Activated effector memory CD4-positive, alpha-beta T cell treated with anti-CD3 and anti-CD28 coated beads, Interleukin-2, amount 50 U/mL, for 16 hours (primary cell): ENCODE measurements around the gene ZNF101.
A peak's percentile ranks its signal among the peaks of the same experiment; 100 is the strongest.

ENCODE experiments used
- DNase-seq: peaks from one replicate; pipeline ENCODE4 v3.0.0-alpha.2; 2020

ZNF101 gene

GRCh38 chr19:19668230-19669012 is at the start of gene ZNF101:
Gene ZNF101 (plus strand): TSS chr19:19668839. CDS start chr19:19668964, 125 bp downstream.
- peak; percentile 97 for DNase-seq

DNA sequence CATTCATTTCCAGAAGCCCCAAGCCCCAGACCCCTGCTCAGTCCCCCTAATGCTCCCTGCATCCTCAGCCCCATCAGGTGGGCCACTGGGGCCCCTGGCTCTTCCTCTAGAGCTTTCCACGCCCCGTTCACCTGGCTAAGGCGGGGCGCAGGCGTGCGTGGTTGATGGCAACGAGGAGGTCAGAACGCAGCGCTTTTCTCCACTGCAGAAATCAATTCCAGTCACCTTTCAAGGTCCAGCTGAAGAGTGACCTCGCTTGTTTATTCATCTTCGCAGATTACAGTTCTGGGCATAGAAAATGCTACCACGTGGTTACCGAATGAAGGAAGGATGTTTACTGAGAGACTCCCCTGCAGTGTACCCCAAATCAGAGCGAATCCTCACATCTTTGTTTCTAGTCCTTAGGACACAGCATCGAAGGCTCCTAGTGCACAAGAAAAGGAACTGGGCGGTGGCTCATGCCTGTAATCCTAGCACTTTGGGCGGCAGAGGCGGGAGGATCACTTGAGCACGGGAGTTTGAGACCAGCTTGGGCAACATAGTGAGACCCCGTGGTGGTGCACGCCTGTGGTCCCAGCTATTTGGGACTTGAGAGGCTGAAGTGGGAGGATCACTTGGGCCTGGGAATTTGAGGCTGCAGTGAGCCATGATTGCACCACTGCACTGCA is 49.3 kb upstream of the ZNF101 start:
- no peak for DNase-seq

DNA sequence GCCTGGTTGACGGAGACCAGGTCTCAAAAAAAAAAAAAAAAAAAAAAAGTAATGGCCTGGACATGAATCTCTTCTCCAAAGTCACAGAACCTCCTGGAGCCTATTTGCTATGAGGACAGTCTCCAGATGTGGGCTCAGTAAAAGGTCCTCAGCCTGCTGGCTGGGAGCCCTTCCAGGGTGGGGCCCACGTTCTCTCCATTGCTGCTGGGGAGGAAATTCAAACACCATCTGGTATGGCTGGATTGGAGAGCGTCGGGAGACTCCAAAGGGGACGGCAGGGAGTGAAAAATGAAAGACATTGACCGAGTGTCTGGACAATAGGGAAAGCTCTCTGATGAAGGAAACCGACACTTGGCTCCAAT is 48.8 kb upstream of the ZNF101 start:
- DNase-seq = no peak

- no peak for DNase-seq
Measured at GRCh38 chr19:19623383-19623782, 45.3 kb upstream of the ZNF101 start.

DNA sequence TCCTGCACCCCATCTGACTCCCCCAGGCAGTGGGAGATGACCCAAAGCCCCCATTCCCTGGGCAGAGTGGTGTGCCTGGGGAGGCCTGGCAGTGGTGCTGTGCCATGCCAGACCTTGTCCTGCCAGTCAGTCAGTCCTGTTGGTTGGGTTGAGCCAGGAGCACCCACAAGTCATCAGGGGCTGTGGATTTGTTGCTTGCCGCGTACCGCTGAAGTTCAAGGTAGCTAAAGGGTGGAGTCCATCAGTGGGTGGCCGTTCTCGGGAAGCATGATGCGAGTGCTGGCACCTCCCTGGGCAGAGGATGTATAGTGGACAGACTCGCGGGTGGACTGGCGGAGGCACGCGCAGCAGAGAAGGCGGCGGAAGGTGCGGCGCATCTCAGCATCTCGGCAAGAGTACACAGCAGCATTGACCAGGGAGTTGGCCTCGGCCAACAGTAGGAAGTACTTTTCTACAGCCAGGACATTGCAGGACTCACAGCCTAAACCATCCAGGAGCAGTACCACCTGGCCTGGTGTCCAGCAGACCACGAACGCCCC is 44.5 kb upstream of the ZNF101 start:
- no peak for DNase-seq

- DNase-seq = no peak
Measured at GRCh38 chr19:19626516-19627472, 41.8 kb upstream of the ZNF101 start.

DNA sequence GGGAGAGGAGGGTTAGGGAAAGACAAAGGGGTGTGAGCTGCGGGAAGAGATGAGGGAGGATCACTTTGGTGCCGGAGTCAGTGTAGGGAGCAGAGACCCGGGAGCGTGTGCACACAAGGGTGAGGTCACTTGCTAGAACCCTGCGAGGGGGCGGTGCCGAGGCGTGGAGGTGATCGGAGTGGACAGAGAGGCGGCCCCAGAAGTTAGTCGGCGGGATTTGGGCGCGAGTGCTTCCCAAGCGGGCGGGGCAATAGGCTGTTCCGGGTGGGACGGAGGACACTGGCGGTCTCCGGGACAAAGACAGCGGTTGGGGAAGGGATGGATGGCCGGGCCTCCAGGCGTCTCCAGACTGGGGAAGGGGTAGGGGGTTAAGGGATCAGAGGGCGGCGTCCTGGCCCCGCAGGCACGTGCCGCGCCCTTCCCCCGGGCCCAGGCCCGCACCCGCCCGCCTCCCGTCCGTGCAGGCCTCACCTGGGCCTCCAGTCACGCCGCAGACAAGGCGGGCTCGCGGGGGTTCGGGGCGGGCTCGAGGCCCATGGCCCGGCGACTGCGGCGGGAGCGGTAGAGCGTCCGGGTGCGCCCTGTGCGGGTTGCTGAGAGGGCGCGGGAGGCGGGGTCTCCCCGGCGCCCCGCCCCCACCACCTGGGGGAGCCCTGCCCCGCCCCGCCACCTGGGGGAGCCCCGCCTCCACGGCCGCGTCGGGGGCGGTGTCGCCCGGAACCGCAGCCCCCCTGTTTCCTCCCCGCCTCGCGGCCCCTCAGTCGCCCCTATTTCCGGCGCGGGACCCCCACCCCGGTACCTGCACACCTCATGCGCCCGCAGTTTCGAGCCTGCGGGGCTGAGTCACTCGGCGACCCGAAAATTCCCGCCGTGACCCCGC is 40.8 kb upstream of the ZNF101 start, which contains the start of gene LPAR2:
Gene LPAR2 (minus strand): TSS at position 600 of the 880 bp plus-strand sequence. CDS start 945 bp downstream, outside the sequence.
- peak; percentile 92 for DNase-seq

DNA sequence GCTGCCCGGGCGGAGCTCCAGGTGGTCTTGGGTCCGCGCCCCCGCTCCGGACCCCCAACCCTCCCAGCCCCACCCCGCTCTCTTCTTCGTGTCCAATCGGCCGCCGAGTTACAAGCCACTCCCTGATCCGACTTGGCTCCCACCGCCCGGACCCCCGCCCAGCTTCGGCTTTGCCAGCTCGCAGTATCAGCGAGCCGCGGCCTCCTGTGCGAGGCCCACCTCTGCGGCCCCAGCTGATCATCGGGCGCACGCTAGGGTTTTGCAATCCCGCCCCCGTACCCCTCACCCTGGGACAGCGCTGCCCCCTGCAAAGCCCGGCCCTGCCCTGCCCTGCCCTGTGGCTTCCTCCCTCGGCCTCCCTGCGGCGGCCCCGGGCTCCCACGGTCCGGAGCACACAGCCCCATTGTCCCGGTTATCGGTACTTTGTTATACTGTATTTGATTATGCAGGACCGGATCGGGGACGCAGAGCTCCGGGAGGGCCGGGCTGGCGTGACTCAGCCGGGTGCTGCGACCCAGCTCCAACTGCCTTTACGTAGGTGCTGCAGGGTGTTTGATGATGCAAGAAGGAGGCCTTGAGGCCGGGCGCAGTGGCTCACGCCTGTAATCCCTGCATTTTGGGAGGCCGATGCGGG is 40.0 kb upstream of the ZNF101 start:
- DNase-seq = peak; percentile 82

GRCh38 chr19:19630062-19630414 is 38.6 kb upstream of the ZNF101 start:
- no peak for DNase-seq

DNA sequence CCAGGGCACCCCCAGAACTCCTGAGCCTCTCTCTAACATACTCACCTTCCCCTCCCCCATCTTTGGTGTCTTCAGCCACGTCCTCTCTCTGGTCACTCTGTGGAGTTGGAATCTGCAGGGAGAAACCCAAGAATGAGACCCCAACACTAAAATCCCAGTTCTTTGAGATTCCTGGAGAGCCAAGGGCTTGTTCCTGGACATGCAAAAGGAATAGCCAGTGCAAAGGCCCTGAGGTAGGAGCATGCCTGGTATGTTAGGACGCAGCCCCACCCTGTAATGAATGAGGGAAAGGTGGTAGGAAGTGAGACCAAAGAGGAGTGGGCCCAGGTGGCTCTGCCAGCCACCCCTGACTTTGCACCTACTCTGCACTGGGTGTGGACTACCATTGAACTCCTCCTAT is 38.2 kb upstream of the ZNF101 start:
- DNase-seq = no peak

- no peak for DNase-seq
Measured at GRCh38 chr19:19631346-19631745, 37.3 kb upstream of the ZNF101 start.

GRCh38 chr19:19632661-19633060 is 36.0 kb upstream of the ZNF101 start:
- DNase-seq = no peak

GRCh38 chr19:19633711-19634515 is 34.7 kb upstream of the ZNF101 start:
- no peak for DNase-seq

DNA sequence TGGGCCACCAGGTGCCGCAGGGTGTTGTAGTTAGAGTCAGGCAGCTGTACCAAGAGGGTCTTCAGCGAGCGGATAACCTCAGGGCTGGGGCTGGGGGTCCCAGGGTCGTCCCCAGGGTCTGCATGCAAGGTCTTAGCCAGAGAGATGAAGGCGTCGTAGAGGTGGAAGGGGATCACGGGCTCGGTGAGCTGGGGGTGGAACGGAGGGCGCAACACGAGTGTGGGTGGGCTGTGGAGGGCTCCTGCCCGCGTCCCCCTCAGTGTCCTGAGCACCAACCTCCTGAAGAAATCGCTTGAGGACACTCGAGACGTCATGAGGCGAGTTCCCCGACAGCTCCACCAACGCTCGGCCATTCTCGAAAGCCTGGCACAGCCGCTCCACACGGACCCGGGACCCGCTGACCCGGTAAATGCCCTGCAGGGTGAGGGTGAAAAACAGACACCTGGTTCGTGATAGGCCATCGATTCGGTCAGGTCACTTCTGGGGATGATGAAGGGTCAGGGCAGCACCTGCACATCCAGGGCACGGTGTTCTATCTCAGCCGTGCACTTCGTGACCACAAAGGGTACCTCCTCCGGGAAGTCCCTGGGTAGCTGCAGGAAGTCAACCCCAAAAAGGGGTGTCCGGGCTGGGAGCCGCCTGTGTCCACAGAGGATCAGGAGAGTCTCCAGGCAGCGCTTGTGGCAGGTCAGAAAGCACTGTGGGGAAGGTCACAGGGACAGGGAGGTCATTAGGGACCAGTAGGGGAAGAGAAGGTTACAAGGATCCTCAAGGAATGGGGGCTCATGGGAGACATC is 33.9 kb upstream of the ZNF101 start:
- no peak for DNase-seq

DNA sequence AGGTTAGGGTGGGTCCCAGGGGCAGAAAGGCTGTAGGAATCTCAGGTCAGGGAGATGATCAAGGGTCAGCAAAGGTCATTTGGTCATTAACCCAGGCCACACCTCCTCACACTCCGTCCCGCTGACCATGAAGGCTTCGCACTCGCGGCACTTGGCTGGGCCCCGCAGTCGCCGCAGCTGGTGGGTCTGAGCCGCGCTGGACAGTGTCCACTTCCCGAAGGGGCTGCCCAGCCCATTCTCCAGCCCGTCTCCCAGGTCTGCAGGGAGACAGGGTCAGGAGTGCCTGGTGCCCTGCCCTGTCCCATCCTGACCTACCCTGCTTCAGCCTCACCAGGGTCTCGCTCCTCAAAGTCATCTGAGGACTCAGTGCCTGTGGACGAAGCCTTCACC is 33.3 kb upstream of the ZNF101 start:
- DNase-seq = no peak

GRCh38 chr19:19636573-19637185 is 32.0 kb upstream of the ZNF101 start:
- DNase-seq = no peak

DNA sequence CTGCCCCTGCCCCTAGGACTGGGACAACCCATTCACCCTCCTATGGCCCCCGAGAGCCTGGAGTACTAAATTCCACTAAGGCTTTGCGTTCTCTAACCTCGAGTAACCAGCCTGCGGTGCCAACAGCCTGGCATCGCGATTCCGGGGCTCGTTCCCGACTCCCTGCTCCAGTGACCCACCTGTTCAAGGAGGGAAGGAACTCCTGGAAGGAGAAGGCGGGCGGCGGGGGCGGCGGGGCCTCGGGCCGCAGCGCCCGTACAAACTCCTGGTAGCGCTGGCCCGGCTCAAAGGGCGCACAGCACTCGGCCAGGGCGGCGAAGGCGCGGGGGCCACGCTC is 31.5 kb upstream of the ZNF101 start:
- DNase-seq = no peak

DNA sequence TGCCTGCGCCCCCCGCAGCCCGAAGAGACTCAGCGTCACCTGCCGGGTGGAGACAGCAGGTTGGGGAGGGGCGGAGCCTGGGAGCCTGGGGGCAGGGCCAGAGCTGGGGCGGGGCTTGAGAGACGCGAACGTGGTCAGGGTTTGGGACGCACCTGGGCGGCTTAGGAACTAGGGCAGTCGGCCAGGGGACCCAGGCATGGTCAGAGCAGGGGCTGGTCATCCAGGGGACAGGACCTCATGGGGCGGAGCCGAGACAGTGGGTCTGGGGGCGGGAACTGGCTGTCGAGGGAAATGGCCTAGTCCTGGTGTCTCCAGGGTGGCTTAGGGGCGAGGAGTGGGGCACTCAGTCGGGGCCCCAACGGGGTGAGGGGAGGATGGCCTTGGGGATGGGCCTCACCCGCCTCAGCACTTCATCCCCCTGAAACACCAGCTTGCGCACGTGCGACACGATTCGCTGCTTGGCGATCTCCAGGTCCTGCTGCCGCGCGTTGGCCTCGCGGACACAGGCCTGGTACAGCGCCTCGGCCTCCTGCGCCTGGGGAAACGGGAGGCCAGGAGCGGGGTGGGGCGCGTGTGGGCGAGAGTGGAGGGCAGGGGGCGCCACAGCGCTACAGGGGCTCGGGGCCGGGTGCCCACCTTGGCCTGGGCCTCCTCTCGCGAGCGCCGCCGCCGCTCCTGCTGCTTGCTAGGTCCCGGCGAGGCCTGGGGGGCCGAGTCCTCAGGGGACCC is 31.0 kb upstream of the ZNF101 start:
- no peak for DNase-seq
